Right lobe of liver (tissue), 6 donors: ENCODE measurements around the gene GPR89A. TPM values are rescaled to one million over a fixed set of nuclear protein-coding genes. Genes with fewer than 3 reads are reported as not detected.
A peak's percentile ranks its signal among the peaks of the same experiment; 100 is the strongest.

Experiments used
- ATAC-seq, 4 donors: fragments of 200-7000 bp; cut with Tn5 transposase; one replicate each; pipeline ENCODE4 v1.9.1; 2020; ENCODE audit warnings: mild to moderate bottlenecking in 4 of 4, moderate library complexity in 4 of 4
- DNase-seq, 3 donors: peaks; one replicate each; pipeline ENCODE4 v3.0.0-alpha.2; 2020
- H3K27ac ChIP-seq, 3 donors: fragments of 200-600 bp; one replicate each; pipeline ENCODE4 v1.8.0; 2022
- H3K27me3 ChIP-seq, 2 donors: fragments of 200-600 bp; one replicate each; pipeline ENCODE4 v1.8.0; 2022
- H3K36me3 ChIP-seq, 4 donors: fragments of 200-600 bp; sonication (generic) in 1 of 4; one replicate each; pipeline versions ENCODE4 v1.5.1 to v1.8.0; 2017 to 2022; ENCODE audit warnings: control low read depth in 1 of 4
- H3K4me1 ChIP-seq, 4 donors: fragments of 200-600 bp; sonication (generic) in 1 of 4; one replicate each; pipeline versions ENCODE4 v1.5.1 to v1.8.0; 2017 to 2022; ENCODE audit warnings: control low read depth in 1 of 4
- H3K4me3 ChIP-seq, 3 donors: fragments of 200-600 bp; one replicate each; pipeline ENCODE4 v1.8.0; 2022
- H3K9me3 ChIP-seq, 4 donors: fragments of 200-600 bp; sonication (generic) in 1 of 4; one replicate each; pipeline versions ENCODE4 v1.5.1 to v1.8.0; 2017 to 2022; ENCODE audit warnings: control low read depth in 1 of 4
- POLR2A ChIP-seq: fragments of 450-650 bp; IDR thresholded peaks from one replicate; pipeline ENCODE4 v1.6.1; 2017; ENCODE audit warnings: antibody characterized with exemption, mild to moderate bottlenecking
- WGBS: methylation state at CpG from one replicate; pipeline ENCODE4 v1.1.6; 2018; ENCODE audit warnings: low coverage, low lambda C conversion rate; ENCODE audit not compliant: insufficient coverage; ENCODE audit errors: missing lambda C conversion rate; 5-methylcytosine and 5-hydroxymethylcytosine counted together
- intact Hi-C, 2 donors: fragments of 100-400 bp; cut with DNase I; formaldehyde crosslinking; loops; one replicate each; pipeline versions ENCODE4 v1.11.2 to v1.14.1; 2022
- total RNA-seq, 6 experiments: library from RNA; depleted of rRNA in 2 of 6; stranded (reverse); fragments of >200 nt in 2 of 6; fragmentation: NEBNext Ultra II Directional in 3 of 6; extraction: Animal tissue kit (Norgen Biotek cat#: 25700) in 3 of 6; gene quantifications; one replicate each; pipeline versions ENCODE4 v1.1.0 to v1.2.4, GENCODE V29; 2016 to 2023
- TF ChIP-seq, protein P1 (sequence below), 4 donors: fragments of 200-600 bp in 3 of 4; fragments of 450-650 bp in 1 of 4; IDR thresholded peaks; one replicate each; pipeline versions ENCODE4 v1.5.1 to v1.8.0; 2016 to 2022; ENCODE audit warnings: antibody characterized with exemption in 4 of 4, mild to moderate bottlenecking in 2 of 4
- donor health status: DM: no; HTN: yes; CAD: no.
- donor health status: DM: no; HTN: no; CAD: no.
- donor health status: DM: no; HTN: no; CAD: no.
- donor health status: DM: no; HTN: yes; CAD: no.
- donor health status: DM: no; HTN: yes; CAD: no.

The GPR89A gene
- total RNA-seq, 6 experiments from 2014 or later = 11.6 to 21.1 (median 15.5) TPM

DNA sequence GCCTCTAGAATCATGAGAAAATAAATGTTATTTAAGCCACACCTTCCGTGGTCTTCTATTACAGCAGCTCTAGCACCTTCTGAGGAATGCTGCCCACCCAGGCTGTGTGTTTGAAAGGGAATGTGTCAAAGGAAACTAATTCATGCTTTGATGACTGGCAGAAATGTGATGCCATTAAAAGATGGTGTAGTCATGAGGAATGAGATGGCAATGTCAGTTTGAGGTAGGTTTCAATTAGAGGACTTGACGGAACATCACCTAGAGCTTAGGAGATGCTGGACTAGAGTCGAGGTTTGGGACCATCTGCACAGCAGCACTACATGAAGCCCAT, 88.8 kb downstream of the GPR89A start:
- intact Hi-C loops = no loop called here
- no peak overlapping the region for H3K27ac ChIP-seq
- no peaks in the 10 kb centered on the region for H3K27me3 ChIP-seq
- ATAC-seq (no peak), DNase-seq (no peak)
- TF ChIP-seq, protein P1, sequence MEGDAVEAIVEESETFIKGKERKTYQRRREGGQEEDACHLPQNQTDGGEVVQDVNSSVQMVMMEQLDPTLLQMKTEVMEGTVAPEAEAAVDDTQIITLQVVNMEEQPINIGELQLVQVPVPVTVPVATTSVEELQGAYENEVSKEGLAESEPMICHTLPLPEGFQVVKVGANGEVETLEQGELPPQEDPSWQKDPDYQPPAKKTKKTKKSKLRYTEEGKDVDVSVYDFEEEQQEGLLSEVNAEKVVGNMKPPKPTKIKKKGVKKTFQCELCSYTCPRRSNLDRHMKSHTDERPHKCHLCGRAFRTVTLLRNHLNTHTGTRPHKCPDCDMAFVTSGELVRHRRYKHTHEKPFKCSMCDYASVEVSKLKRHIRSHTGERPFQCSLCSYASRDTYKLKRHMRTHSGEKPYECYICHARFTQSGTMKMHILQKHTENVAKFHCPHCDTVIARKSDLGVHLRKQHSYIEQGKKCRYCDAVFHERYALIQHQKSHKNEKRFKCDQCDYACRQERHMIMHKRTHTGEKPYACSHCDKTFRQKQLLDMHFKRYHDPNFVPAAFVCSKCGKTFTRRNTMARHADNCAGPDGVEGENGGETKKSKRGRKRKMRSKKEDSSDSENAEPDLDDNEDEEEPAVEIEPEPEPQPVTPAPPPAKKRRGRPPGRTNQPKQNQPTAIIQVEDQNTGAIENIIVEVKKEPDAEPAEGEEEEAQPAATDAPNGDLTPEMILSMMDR (IDR thresholded peaks at IDR 0.05) = no peak
- TF ChIP-seq POLR2A = no peak
- no peaks in the 10 kb centered on the region for H3K36me3 ChIP-seq
- H3K4me3 ChIP-seq = no peak overlapping the region
- no peaks in the 10 kb centered on the region for H3K9me3 ChIP-seq
- 91% methylated on average over 3 of the region's 3 CpGs for WGBS
- H3K4me1 ChIP-seq = peaks cover 0 to 15% (median 8%) of the 10 kb centered on the region in 4 donors

DNA sequence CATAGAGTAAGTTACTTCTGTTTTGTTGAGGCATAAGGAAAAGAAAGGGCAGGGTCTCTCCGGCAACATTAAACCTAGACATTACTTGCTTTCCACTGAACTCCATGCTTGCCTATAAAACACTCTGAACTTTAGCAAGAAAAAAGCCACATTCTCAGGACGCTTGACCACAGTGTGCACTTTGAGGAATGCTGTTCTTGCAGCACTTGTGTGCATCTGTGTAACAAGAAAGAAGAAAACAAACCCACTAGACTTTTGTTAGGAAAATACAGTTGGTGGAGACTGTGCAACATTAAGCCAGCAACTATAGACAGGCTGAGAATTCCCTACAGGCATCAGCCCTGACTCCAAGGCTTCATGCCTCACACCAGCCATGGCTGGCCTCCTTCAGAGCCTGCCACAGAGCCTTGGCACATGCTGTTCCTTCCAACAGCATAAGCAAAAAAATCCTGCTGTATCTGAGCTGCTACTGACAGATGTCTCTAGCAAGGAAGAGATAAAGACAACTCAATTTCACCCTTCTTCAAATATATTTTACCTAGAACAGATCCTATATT, 93.6 kb downstream of the GPR89A start:
- Histone ChIP-seq H3K36me3 (no peaks in the 10 kb centered on the region), H3K9me3 (no peaks in the 10 kb centered on the region), H3K4me3 (no peak overlapping the region), H3K4me1 (peaks cover 0 to 42% (median 7%) of the 10 kb centered on the region in 4 donors), H3K27me3 (no peaks in the 10 kb centered on the region), H3K27ac (no peak overlapping the region)
- 78% methylated on average over 2 of the region's 2 CpGs for WGBS
- DNase-seq = peak in 1 of 3 donors; percentile 27
- intact Hi-C loops = no loop called here
- ATAC-seq = no peak
- TF ChIP-seq, protein P1 (IDR thresholded peaks at IDR 0.05) = no peak
- no peak for TF ChIP-seq POLR2A

DNA sequence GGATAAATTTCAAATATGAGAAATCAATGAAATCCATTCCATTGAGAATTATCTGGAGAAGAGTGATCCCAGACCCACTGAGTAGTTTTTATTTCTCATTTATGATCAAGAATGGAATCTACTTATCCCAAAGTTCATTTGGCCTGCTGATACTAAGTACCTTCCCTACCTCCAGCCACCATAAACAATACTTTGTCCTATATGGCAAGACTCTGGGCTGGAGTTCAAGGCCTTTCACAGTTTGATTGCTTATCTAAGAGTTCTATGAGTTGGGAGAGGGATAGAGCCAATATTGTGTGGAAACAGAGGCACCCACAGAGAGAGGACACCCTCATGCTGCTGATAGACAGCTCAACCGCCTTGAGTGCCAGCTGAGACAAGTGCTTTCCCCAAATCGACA, 94.3 kb downstream of the GPR89A start:
- Histone ChIP-seq H3K4me3 (no peak overlapping the region), H3K27me3 (no peaks in the 10 kb centered on the region), H3K27ac (peak overlapping the region in 1 of 3 donors; percentile 33), H3K4me1 (peaks cover 0 to 42% (median 7%) of the 10 kb centered on the region in 4 donors), H3K36me3 (no peaks in the 10 kb centered on the region), H3K9me3 (no peaks in the 10 kb centered on the region)
- DNase-seq = peak in 1 of 3 donors; percentile 5
- no peak for ATAC-seq
- TF ChIP-seq, protein P1 (IDR thresholded peaks at IDR 0.05) = no peak
- TF ChIP-seq POLR2A = no peak
- intact Hi-C loops = no loop called here
- WGBS = 75% methylated on average over 2 of the region's 2 CpGs

DNA sequence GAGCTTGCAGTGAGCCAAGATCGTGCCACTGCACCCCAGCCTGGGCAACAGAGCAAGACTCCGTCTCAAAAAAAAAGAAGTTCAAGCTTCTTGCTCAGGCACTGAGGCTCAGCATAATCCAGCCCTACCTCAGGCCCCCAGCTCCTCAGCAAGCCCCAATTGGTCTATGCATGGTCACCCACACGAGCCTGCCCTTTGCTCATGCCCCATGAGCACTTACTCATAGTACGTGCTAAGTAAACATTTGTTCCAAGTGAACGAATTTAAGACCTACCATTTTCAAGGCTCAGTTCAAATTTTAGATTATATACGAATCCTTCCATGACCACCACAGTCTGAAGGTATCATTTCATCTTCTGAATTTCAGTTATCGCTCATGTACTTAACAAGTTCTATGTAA, 95.0 kb downstream of the GPR89A start:
- no peak overlapping the region for H3K4me3 ChIP-seq
- H3K9me3 ChIP-seq = no peaks in the 10 kb centered on the region
- no peak overlapping the region for H3K27ac ChIP-seq
- no peaks in the 10 kb centered on the region for H3K36me3 ChIP-seq
- no peak for TF ChIP-seq POLR2A
- TF ChIP-seq, protein P1 (IDR thresholded peaks at IDR 0.05) = no peak
- WGBS = 65% methylated on average over 4 of the region's 7 CpGs
- peaks cover 0 to 46% (median 10%) of the 10 kb centered on the region in 4 donors for H3K4me1 ChIP-seq
- DNase-seq (peak in 1 of 3 donors; percentile 15), ATAC-seq (no peak)
- intact Hi-C loops = no loop called here
- H3K27me3 ChIP-seq = no peaks in the 10 kb centered on the region
